H54 (cell line): ENCODE results near the gene BOLA1.

Experiments
- DNase-seq: peaks from one replicate; pipeline ENCODE4 v3.0.0; 2011; ENCODE audit warnings: low spot score, mixed read lengths; ENCODE audit not compliant: insufficient read length
- FAIRE-seq: peaks from 3 replicates; lab custom pipeline; 2011; peaks lifted over from hg19 to GRCh38; lab: Jason Lieb, UNC
- POLR2A ChIP-seq: IDR thresholded peaks from 2 replicates; pipeline ENCODE4 v1.6.1; 2011; ENCODE audit warnings: low read depth, mild to moderate bottlenecking, low read length

Gene BOLA1

GRCh38 chr1:149915429-149916192 lies 16.2 kb downstream of the BOLA1 start:
- no peak for DNase-seq
- FAIRE-seq = no peak
- no peak for TF ChIP-seq POLR2A

DNA sequence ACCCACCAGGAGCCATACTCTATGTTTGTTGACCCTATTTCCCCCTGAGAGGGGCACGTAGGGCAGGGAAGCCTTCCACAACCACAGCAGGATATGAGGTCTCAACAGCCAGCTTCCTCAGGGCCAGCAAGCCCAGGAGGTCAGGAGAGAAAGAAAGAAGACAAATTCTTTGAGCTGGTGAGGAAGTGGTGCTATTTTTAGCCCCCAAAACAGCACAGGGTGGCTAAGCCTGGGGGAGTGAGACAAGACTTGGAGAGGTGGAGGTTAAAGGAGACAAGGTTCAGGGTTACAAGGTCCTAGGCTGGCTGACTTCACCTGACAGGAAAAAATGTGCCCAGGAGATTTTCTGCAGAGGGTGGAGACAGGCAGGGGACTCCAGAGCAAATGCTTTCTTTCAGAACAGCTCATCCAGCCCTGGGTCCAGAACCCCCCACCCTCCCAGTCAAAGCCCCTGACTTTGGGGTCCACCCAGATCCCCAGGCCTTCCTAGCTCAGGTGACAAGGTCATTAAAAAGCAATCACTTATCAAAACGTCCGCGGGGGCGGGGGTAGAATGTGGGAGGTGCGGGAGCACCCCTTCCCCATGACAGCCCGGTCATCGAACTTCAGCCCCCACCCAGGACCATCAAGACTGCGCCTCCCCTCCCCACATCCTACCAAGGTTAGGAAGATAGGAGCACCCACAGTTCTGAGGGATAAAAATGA lies 17.0 kb downstream of the BOLA1 start:
- FAIRE-seq (no peak), DNase-seq (no peak)
- TF ChIP-seq POLR2A = no peak

DNA sequence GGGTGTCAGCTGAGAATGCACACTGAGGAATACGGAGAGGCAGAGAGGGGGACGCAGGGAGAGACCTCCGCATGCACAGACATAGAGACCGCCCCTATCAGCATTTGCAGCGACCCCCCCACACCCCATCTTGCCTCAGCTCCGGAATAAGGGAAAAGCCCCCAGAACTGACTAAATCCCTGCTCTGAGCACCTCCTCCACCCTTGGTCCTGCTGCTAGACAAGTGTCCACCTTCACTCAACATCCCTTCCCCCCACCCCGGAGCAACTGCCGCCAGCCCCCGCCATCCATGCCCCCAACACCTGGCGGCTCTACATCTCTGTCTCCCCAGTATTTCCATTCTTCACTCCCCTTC lies 17.5 kb downstream of the BOLA1 start:
- no peak for DNase-seq
- no peak for TF ChIP-seq POLR2A
- no peak for FAIRE-seq

GRCh38 chr1:149917571-149918144 lies 18.3 kb downstream of the BOLA1 start, which contains the start of gene SV2A:
TSS of gene SV2A (minus strand) at chr1:149917844. CDS start at chr1:149913840, 4,004 bp downstream.
- no peak for FAIRE-seq
- TF ChIP-seq POLR2A = peak; percentile 72
- peak; percentile 85 for DNase-seq

DNA sequence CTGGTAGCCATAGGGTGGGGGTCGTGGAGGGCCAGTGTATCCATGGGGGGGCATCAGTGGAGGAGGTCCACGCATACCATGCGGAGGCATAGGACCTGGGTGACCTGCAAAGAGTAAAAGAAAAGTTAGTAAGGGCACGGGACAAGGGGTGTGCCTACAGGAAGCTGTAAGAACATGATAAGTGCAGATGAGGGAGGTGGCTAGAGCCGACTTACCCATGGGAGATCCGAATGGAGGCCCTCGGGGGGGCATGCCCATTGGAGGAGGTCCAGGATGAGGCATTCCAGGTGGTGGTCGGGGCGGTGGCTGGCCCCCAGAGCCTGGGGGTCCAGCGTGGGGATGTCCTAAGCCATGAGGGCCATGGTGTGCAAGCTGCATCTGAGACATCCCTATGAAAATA lies 24.3 kb downstream of the BOLA1 start:
- FAIRE-seq (no peak), DNase-seq (no peak)
- TF ChIP-seq POLR2A = no peak

GRCh38 chr1:149925345-149925744 lies 26.0 kb downstream of the BOLA1 start:
- DNase-seq (no peak), FAIRE-seq (no peak)
- no peak for TF ChIP-seq POLR2A

GRCh38 chr1:149925751-149926150 lies 26.4 kb downstream of the BOLA1 start:
- TF ChIP-seq POLR2A = no peak
- FAIRE-seq (no peak), DNase-seq (no peak)

- DNase-seq = no peak
- TF ChIP-seq POLR2A = no peak
- no peak for FAIRE-seq
Observed at GRCh38 chr1:149926296-149926695, 26.9 kb downstream of the BOLA1 start.

DNA sequence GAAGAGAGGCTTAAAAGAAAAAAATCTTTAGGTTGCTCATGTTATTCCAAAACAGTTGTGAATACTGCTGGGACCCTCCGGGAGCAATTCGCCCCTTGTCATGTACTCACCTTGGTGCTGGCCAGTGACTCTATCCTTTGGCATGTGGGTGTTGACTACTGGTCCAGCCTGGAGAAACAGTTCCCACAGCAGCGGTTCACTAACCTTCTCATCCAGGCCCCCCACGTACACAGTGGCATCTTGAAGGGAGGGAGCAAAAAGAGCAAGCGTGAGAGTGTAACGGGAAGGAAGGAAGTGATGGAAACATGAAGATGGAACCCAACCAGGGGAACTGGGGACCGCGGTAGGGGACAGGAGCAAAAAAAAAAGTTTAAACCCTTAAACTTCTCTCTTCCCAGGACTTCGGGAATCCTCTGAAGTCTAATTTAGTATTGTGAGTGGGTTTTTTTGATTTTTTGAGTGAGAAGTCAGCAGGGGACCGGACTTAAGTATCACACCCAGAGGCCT lies 27.7 kb downstream of the BOLA1 start:
- no peak for DNase-seq
- TF ChIP-seq POLR2A = no peak
- no peak for FAIRE-seq

- FAIRE-seq (no peak), DNase-seq (peak; percentile 72)
- peak; percentile 89 for TF ChIP-seq POLR2A
Observed at GRCh38 chr1:149927563-149928400, 28.4 kb downstream of the BOLA1 start, which contains the start of gene SF3B4. TSS of gene SF3B4 (minus strand) at chr1:149927803. CDS start at chr1:149927759, 44 bp downstream.

DNA sequence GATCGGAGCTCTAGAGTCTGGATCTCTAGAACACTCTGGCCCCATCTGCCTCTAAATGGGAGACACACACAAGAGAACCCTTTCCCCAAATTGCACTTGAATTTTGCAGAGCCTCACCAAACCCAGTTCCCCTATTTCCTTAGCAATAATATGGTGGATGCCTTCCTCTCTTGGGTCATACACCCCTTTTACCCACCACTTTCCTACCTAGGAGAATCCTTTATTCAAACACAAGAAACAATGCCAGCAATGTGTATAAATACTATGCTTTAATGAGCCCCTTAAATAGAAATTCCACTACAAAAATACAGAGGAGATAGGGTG lies 29.0 kb downstream of the BOLA1 start:
- no peak for TF ChIP-seq POLR2A
- DNase-seq (no peak), FAIRE-seq (no peak)

GRCh38 chr1:149929856-149930255 lies 30.5 kb downstream of the BOLA1 start:
- FAIRE-seq = no peak

DNA sequence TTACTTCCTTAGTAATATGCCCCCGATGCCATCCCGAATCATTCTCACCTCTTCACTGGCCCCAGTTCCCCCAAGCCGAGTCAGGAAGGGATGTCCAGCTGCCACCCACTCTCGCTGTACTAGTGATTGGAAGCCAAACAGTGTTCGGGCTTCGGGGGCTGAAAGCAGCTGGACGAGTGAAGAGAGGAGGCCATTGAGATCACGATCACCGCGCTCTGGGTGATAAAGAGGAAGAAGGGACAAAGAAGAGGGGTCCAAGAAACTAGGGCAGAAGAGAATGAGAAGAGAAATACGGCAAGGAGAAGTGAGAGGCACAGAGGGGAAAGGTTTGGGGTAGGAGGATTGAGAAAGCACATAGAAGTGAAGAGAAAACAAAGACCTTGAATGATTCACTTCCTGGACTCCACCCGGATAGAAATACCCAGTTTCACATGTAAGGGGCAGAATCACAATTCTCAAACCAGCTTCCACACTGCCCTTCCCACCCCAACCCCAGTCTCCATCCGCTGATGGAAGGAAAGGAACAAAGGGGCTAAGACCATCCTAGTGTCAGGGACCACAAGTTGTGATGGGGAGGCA lies 31.9 kb downstream of the BOLA1 start:
- DNase-seq = peak; percentile 45
- no peak for FAIRE-seq
- no peak for TF ChIP-seq POLR2A

More at GRCh38 chr1:149929856-149930255, 30.5 kb downstream of the BOLA1 start:
- no peak for TF ChIP-seq POLR2A
- DNase-seq = no peak

- TF ChIP-seq POLR2A = no peak
- DNase-seq = no peak
- no peak for FAIRE-seq
Observed at GRCh38 chr1:149932474-149932873, 33.1 kb downstream of the BOLA1 start.
